GM19463 (cell line): ENCODE data around the gene CCDC170.
"Not testable (repeated sequence)": the region's sequence is repeated elsewhere in the genome, so short reads cannot be mapped to it uniquely, and the experiment has no call there.

Source experiments
- ATAC-seq: cut with Tn5 transposase; IDR thresholded peaks from one replicate; pipeline ENCODE4 v1.9.1; 2021; ENCODE audit warnings: mild to moderate bottlenecking, moderate library complexity; ENCODE audit not compliant: unreplicated experiment

Gene CCDC170, protein sequence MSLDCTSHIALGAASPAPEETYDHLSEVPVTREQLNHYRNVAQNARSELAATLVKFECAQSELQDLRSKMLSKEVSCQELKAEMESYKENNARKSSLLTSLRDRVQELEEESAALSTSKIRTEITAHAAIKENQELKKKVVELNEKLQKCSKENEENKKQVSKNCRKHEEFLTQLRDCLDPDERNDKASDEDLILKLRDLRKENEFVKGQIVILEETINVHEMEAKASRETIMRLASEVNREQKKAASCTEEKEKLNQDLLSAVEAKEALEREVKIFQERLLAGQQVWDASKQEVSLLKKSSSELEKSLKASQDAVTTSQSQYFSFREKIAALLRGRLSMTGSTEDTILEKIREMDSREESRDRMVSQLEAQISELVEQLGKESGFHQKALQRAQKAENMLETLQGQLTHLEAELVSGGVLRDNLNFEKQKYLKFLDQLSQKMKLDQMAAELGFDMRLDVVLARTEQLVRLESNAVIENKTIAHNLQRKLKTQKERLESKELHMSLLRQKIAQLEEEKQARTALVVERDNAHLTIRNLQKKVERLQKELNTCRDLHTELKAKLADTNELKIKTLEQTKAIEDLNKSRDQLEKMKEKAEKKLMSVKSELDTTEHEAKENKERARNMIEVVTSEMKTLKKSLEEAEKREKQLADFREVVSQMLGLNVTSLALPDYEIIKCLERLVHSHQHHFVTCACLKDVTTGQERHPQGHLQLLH

DNA sequence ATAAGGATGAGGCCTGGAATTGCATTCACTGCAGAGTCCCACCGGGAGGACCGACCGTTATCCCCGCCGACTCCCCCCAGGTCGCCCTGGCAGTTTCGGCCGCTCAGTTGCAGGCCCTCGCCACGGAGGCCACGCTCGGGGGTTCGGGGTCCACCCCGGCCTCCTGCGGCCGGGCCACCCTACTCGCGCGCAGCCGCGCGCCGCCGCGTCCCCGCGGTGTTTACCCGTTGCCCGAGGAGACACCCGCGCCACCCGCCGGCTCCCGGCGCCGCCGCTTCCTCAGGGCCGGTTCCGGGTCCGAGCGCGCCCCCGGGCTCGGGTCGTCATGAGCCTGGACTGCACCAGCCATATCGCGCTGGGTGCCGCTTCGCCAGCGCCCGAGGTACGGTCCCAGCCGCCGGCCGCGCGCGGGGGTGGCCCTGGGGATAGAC lies at the start of gene CCDC170:
CCDC170 (plus strand) TSS at position 214 of the 431 bp plus-strand sequence; CDS start at position 326, 112 bp downstream.
- no peak for ATAC-seq

GRCh38 chr6:151445482-151445881 lies 48.3 kb upstream of the CCDC170 start:
- no peak for ATAC-seq

DNA sequence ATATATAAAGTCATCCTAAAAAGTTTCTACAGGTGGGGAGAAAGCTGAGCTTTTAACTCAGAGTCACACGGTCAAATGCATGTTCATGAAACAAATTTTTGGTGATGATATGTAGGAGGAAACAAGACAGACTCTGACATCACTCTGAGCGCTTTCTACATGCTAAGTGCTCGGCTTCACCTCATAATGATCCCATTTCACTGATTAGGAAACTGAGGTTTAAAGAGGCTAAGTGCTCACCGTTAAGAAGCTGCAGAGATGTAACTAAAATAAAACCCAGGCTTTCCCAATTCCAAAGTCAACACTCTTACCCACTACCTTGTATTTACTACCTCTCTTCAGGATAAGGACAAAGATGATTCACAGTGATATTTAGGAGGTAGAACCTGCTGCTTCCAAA lies 46.6 kb upstream of the CCDC170 start:
- no peak for ATAC-seq

GRCh38 chr6:151448623-151449022 lies 45.2 kb upstream of the CCDC170 start:
- ATAC-seq, result no peak

GRCh38 chr6:151450928-151451327 lies 42.9 kb upstream of the CCDC170 start:
- ATAC-seq, result not testable (repeated sequence)

- no peak for ATAC-seq
Observed at GRCh38 chr6:151451417-151451949, 42.3 kb upstream of the CCDC170 start.

DNA sequence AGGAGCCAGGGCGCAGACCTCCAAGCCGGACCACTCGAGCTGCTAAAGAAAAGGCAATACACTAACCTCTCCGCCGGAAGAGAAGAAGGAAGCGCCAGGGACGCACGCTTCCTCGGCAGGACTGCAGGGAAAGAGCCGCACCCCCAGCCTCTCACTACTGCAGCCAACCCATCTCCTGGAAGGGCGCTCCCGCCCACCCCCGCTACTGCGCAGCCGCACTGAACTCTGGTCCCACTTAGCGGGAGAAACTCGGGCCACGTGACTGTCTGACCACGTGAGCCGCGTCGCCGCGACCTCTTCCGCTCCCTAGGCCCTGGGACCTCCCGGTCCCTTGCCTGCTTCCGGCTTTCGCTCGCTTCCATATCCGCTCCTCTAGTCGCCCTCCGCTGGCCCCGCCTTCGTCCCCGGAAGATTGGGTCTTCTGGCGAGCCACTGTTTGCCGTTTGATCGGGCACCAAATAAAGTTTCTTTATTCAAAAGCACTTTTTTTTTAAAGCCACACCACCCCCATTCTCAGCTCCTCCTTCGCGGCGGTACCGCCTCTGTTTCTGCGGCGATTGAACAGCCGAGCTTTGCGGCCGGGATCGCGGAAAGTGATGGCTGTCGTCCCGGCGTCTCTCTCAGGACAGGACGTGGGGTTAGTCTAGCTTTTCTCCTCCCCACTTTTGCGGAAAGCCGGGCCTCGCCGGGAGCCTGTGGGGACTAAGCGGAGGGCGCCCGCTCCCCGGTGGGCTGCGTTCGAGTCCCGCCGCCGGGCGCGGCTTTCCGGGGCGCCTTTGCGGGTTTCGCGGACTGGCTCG lies 41.7 kb upstream of the CCDC170 start, which contains the start of gene RMND1:
RMND1 (minus strand) TSS at position 177 of the 800 bp plus-strand sequence. CDS start 6,315 bp downstream, outside the sequence.
- peak; percentile 96 for ATAC-seq

- no peak for ATAC-seq
Observed at GRCh38 chr6:151452750-151453427, 40.9 kb upstream of the CCDC170 start.

DNA sequence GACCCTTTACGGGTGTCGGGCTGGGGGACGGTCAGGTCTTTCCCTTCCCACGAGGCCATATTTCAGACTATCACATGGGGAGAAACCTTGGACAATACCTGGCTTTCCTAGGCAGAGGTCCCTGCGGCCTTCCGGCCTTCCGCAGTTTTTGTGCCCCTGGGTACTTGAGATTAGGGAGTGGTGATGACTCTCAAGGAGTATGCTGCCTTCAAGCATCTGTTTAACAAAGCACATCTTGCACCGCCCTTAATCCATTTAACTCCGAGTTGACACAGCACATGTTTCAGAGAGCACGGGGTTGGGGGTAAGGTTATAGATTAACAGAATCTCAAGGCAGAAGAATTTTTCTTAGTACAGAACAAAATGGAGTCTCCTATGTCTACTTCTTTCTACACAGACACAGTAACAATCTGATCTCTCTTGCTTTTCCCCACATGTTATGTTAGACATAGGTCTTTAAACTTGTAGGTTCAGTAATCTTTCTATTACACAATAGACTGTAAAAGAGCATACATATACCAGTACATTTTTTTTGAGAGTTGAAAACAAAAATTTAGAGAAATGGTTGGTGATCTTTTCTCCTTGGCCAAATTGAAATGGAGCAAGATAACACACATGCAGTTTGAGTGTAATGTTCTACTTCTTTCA lies 37.9 kb upstream of the CCDC170 start:
- not testable (repeated sequence) for ATAC-seq

DNA sequence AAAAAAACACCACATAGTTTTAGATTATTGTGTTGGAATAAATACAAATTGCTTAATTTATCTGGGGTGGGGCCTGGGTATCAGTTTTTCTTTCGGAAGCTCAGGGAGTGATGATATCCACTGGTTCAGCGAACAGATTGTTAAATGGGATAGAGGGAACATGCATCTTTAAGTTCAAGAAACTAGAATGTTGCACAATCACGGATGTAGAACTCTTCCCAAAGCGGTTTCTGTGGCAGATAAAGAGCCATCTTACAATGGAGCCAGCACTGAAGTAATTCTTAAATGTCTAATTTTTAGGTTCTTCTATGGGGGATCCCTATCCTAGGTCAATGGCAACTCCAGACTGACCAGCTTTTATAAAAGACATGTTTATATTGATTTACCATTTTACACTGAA lies 32.1 kb upstream of the CCDC170 start:
- no peak for ATAC-seq

GRCh38 chr6:151464702-151465101 lies 29.1 kb upstream of the CCDC170 start:
- ATAC-seq, result no peak

GRCh38 chr6:151475653-151476523 lies 17.9 kb upstream of the CCDC170 start:
- peak; percentile 64 for ATAC-seq

DNA sequence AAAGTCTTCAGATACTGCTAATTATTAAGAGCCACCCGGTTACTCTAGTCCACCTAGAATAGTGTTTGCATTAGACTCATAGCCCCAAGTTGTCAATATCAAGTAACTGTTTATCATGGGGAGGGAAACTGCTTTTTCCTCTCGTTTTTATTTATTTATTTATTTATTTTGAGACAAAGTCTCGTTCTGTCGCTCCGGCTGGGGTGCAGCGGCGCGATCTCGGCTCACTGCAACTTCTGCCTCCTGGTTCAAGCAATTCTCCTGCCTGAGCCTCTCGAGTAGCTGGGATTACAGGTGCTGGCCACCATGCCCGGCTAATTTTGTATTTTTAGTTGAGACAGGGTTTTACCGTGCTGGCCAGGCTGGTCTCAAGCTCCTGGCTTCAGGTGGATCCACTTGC lies 16.1 kb upstream of the CCDC170 start:
- no peak for ATAC-seq

GRCh38 chr6:151478670-151479069 lies 15.1 kb upstream of the CCDC170 start:
- ATAC-seq, result no peak

- ATAC-seq, result no peak
Observed at GRCh38 chr6:151481786-151482185, 12.0 kb upstream of the CCDC170 start.

DNA sequence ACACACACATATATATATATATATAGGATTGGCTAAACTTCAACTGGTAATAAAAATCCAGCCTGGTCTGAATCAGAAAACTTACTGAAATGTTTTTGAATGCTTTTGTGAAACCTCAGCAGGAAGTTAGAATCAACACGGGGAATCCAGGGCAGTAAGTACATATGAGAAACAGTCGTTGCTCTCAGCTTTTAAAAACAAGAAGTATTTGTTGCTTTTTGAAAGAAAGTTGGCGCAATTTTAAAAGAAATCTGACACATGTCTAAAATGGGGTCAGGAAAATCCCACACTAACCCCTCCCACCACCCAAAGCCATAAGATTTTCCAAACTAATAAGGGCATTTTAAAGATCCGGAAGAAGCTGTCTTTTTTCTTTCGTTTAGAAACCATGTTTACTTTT lies 11.5 kb upstream of the CCDC170 start:
- no peak for ATAC-seq

- no peak for ATAC-seq
Observed at GRCh38 chr6:151483994-151484393, 9.8 kb upstream of the CCDC170 start.

GRCh38 chr6:151488226-151488625 lies 5.6 kb upstream of the CCDC170 start:
- no peak for ATAC-seq

GRCh38 chr6:151490996-151491395 lies 2.8 kb upstream of the CCDC170 start:
- no peak for ATAC-seq
